Fibroblast of the conjunctiva (primary cell): ENCODE measurements around the gene HTR1B.

Experiments
- DNase-seq: peaks from one replicate; pipeline ENCODE4 v3.0.0-alpha.2; 2010; ENCODE audit warnings: low read depth

The HTR1B gene, protein sequence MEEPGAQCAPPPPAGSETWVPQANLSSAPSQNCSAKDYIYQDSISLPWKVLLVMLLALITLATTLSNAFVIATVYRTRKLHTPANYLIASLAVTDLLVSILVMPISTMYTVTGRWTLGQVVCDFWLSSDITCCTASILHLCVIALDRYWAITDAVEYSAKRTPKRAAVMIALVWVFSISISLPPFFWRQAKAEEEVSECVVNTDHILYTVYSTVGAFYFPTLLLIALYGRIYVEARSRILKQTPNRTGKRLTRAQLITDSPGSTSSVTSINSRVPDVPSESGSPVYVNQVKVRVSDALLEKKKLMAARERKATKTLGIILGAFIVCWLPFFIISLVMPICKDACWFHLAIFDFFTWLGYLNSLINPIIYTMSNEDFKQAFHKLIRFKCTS

DNA sequence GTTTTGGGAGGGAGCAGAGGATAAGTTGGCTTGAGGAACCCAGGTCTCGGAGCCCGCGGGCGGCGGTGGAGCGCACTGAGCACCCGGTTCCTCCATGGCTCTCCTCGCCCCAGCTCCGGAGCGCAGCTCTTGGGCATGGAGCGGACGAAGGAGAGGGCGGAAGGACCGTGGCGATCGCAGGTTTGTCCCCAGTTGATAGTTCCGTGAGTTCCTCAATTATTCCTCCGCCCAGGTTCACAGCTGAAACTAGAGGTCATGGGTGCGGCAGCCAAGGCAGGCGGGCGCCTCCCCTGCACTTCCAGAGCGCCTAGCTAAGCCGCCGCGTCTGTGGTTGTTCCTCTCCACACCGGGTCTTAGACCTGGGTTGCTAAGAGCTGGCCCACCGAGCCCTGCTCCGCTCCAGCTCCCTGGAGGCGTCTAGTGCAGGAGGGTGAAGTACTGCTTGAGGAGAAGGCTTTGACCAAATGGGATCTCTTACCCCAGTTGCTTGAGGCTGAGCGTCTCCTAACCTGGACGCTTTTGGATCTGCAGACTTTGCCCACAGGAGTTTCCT, at the start of gene HTR1B:
TSS of gene HTR1B (minus strand) at position 184 of the 553 bp plus-strand sequence. CDS start at position 96, 88 bp downstream.
- no peak for DNase-seq

DNA sequence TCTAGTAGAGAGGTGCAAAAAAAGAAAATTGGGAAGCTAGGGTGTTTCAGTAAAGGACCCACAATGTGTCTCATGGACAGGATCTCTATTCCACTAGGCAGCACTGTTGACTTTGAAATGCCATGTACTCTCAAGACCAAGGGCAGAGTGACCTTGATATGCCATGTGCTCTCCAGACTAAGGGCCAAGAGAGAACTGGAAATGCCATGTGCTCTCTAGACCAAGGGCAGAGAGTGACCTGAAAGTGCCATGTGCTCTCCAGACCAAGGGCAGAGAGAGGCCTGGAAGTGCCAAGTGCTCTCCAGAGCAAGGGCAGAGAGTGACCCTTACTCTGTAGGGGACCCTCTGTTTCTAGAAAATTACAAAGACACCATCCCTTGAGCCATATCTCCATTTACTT, 49.3 kb upstream of the HTR1B start:
- DNase-seq: no peak

DNA sequence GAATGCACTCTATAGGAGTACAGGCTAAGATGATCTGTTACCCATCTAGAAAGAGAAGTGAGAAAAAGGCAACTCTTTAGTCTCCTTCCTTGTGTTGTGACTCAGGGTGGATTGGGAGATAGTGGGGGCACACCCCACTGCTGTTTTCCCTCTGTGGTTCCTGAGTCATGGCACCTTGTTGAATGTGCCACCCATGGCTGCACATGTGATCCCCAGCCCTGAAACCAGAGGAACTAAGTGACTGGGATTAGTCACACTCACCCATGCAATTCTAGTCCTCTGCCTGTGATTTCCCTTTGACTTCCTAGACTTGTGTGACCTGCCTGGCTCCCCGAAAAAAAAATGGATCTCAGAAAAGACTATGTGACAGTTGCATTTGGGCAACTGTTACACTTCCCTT, 48.6 kb upstream of the HTR1B start:
- no peak for DNase-seq

DNA sequence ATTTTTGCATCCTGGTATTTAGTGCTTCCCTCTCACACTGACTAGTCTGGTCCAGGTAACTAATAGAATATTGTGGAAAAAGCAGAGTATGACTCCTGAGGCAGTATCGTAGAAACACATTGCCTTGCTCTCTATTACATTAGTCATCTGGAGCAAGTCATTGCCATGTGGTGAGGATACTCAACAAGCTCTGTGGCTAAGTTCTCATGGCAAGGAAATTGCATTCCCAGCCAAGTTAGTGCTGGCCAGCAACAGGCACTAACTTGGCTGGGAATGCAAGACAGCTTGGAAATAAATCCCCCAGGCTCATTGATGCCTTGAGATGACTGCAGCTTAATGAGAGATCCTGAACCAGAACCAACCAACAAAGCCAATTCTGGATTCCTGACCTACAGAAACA, 39.7 kb upstream of the HTR1B start:
- DNase-seq: no peak

DNA sequence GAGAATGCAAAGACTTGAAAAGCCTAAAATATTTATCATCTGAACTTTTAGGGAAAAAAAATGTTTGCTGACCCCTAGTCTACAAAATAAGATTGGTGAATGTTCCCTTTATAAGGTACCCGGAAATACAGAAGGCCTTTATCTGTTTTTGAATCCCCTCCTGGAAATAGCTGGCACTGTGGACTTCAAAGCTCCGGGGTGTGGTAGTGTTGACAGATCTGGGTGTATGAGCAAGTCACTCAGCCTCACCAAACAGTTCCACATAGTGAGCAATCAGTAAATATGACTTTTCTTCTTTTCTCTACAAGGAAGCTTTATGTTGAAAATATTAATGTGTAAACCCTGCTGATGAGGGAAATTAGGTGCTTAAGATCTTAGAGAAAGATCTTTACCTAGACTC, 29.2 kb upstream of the HTR1B start:
- no peak for DNase-seq

DNA sequence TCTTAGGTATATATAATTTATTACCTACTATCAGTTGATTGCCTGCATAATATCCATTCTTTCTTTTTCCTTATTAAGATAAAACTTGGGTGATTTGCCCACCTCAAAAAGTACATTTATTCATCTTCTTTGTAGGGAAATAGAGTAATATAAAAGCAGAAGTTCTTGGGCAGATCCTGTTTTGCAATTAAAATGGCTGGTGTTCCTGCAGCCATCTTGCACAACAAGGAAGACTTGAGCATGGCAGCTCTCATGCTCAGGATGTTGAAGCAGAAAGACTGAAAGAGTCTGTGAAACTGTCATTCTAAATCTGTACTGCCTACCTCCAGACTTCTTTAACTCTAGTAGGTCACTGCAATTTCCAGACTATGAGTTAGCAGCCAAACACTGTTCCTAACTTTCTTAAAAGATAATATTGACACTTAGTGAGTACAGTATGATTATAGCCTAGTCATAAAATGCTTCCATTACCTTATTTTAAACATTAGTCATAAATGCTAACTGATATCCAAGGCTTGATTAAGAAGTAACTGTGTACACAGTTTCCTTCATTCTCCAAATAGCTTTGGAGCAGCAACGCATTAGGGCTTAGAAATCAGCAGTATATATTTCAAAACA, 24.6 kb upstream of the HTR1B start:
- no peak for DNase-seq

DNA sequence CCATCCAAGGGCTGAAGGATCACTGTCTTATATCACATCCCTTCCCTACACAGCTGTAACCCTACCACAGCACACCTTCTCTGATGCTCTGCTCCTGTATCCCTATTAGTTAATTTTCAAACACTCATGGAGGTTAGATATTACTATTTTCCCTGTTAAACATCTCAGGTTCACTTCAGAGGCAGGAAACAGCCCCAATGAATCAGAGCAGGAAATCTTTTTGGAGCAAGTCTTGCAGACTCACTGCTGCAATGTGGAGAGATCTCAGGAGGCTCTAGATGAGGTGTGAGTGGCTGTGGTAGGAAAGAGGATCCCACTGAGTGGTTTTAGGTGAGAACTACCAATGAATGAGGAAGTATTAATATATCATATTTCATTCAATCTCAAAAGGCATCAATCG, 19.7 kb upstream of the HTR1B start:
- DNase-seq: no peak

DNA sequence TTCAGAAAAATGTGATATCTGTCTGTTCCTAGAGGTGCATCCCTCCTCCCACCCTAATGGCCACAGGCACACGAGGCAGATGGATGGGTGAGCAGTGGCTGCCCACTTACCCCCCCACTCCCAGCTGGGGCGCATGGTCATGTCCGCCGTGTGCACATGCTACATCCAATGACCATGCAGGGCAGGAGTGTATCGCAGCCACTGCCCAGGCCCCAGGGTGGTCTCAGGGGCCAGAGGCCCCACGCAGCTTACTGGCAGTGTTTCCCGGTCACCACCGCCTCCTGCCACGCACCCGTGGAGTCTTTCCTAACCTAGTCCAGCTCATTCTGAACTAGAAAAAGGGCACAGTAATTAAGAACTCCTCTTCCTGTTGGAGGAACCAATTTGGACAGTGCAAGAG, 11.7 kb upstream of the HTR1B start:
- no peak for DNase-seq

DNA sequence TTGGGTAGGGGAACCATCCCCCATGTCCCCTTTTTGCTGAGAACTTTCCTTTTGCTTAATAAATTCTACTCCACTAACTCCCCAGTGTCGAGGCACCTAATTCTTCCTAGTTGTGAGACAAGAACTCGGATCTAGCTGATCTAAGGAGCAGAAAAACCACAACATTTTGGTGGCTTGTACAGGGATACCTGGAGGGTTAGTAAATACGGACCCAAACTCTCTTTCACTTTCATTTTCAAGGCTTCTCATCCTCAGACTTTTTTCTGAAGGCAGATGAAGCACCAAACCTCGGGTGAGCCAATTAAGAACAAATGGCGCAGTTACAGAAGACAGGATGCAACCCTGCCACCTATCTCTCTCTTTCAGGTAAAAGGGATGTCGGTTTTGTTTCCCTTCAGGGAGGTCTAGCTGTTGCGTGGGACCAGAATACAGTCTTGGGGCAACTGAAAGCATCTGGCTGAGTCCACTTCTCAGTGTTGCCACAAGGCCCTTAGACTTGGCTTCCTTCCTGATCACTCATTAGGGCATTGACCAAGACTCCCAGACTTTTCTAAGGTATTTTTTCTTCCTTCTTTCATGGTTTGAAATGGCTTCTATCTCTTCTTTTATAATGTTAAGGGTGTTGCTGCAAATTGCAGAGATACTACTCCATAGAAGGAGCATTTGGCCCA, 11.1 kb upstream of the HTR1B start:
- DNase-seq: no peak

DNA sequence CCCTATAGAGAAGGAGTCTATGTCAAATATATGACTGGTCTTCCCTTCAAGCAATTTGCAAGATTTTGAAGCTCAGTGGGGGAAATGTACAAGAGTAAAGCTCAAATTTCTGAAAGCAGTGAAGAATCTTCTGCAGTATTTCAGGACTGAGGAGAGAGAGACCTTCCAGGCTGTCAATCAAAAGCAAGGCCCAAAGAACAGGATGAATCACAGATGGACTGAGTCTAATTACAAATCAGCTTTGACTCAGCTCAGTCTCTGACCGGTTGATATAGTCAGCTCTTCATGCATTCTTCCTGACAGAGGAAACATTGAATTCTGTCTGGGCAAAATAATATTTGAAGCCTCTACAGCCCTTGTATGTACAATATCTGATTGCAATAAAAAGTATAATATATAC, 7.7 kb upstream of the HTR1B start:
- no peak for DNase-seq

DNA sequence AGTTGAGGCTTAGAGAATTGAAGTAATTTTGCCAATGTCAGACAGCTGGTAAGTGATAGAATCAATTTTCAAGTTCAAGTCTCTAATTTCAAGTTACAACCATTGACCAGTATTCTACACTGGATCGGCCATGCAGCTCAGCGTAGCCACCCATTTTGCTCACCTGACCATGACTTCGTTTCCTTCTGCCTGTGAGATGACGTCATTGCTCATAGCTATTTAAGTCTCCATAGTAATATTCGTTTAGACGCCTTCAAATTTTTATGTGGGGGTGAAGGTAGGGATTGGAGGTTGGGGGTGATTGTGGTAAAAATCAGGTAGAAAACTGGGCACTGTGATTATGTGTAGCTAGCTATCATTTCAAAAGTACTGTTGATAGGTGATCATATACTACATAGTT, 5.6 kb upstream of the HTR1B start:
- no peak for DNase-seq

DNA sequence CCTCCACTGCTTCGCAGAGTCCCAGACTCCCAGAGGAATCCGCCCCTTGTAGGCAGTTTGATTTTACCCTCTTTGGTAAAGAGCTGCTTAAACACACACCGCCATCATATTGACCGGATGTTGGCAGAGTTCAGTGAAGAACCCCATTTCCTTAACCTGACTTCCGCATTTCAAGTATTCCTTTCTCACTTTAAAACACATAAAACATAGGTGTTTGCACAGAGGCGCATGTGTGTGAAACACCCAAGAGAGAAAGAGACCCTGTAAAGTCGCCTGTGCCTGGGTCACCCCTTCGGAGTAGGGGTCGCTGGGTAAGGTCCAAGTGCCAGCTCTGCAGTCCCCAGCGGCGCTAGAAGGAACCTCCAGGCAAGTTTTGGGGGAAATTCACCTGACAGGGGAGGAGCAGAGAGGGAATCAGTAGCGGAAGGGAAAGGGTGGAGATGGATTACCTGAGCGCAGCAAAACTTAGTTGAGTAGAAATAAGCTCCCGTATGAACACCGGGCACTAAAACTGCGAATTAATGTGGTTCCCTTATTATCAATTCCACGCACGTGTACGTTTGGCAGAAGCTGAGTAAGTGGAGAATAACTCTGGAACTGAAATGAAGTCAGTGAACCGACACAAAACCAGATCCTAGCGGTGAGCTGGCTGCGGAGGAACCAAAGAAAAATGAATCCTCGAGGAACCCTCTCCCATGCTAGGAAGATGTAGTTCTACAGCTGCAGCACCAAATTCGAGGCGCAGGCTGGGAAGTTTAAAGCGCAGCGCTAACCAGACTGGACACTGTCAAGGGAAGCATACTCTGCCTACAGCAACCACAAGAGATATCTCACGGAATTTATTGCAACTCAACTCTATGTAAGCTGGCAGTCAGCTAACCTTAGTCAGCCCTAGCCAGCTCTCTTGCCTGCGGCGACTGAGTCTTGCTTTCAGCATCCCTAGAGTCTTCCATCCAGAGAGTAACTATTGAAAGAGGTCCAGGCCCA, 3.5 kb upstream of the HTR1B start:
- no peak for DNase-seq

DNA sequence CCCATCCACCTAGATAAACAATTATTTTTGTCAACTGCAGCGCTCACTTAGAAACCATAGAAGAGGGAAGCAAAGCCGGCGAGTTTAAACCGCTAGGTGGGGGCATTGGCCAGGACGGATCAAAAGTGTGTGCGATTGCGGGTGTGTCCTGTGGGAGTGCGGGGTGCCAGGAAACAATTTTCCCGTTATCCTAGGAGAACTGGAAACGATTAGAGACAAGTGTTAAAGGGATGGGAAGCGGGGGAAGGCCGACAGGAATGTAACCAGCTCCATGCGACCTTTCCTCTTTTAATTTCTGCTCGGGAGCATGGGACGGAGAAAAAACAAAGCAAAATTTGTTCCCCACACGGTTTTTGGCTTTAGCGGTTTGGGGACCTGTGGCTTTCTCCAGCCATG, 2.8 kb upstream of the HTR1B start:
- peak; percentile 73 for DNase-seq

DNA sequence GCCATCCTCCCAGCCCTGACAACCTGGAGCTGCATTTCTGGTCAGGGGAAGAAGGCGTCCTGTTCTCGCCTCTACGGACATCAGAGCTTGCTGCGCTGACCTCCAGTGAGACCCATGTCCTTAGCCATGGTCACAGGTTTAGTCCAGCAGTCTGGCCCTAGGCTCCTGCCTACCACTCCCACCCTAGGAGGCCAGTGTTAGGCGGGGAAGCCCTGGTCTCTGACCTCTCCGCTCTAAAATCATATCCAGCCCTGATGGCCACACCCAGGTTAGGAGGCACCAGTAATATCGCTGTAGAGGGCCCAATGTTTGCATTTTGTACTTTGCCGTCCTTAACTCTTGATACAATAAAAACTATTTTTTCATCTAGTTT, 1.2 kb upstream of the HTR1B start:
- DNase-seq: no peak

DNA sequence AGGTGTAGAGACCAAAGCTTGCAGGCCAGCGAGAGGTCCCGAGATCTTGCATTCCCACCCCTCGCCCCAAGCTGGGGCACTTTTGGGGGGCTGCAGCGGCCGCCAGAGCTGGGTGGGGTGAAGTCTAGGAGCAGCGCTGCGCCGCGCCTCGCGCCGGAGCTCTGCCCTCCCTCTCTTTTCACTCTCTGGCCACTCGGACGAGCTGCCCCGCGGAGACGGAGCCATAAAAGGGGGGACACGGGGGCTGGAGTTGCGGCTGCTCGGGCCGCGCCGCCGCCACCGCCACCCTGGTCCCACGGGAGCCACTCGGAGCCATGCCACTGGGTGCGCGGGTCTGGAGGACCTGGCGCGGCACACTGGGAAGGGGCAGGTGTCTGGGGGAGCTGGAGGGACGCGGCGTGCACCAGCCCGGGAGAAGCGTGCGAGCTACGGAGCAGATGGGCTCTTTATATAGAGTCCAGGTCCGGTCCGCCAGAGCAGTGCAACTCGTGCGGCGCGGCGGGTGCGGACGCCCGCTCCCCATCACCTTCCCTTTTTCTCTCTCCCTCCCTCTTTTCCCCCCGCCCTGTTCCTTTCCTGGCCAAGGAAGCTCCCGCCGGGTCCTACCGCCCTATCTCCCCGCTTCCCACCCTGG, 687 bp upstream of the HTR1B start:
- DNase-seq: no peak

DNA sequence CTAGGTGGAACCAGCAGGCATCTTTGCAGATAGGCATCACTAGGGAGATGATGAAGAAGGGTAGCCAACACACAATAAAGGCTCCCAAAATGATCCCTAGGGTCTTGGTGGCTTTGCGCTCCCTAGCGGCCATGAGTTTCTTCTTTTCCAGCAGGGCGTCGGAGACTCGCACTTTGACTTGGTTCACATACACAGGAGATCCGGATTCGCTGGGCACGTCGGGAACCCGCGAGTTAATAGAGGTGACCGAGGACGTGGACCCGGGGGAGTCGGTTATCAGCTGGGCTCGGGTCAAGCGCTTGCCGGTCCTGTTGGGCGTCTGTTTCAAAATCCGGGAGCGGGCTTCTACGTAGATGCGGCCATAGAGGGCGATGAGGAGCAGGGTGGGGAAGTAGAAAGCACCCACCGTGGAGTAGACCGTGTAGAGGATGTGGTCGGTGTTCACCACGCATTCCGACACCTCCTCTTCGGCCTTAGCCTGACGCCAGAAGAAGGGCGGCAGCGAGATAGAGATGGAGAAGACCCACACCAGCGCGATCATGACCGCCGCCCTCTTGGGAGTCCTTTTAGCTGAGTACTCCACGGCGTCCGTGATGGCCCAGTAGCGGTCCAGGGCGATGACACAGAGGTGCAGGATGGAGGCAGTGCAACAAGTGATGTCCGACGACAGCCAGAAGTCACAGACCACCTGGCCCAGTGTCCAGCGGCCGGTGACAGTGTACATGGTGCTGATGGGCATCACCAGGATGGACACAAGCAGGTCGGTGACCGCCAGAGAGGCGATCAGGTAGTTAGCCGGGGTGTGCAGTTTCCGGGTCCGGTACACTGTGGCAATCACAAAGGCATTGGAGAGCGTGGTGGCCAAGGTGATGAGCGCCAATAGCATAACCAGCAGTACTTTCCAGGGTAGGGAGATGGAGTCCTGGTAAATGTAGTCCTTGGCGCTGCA, 658 bp downstream of the HTR1B start:
- DNase-seq: no peak

DNA sequence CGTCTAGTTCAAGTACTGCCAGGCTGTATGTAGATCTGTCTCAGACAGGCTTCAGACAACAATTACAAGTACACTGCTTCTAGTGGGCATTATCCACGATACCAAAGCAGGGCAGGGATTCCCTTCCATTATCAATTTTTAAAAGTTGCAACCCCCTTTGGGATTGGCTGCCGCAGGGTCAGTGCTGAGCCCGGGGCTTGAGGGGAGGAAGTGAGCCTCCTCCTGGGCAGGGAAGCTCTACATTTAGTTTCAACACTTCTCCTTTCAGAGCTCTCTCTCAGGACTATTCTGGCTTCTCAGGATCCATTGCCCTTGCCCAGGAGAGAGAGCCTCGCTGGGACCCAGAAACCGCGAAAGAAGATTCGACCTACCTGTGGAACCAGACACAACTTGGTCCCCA, 1.5 kb downstream of the HTR1B start:
- DNase-seq: no peak

DNA sequence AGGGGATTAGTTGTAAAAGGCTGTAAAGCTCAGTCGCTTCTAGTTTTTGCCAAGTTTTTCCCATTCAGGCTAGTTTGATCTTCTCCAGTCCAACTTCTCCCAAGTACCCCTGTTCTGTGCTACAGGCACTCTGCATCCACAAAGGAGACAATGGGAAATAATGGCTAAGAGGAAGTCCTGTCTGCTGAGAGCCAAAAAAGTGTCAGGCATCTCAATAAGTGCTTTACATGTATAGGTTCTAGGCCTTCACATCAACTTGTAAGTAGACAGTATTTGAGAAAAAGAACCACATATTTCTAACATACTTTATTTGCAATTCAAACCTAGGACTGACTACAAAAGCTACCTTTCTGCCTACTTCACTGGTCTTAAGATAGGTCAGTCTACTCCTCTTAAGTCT, 4.9 kb downstream of the HTR1B start:
- no peak for DNase-seq

DNA sequence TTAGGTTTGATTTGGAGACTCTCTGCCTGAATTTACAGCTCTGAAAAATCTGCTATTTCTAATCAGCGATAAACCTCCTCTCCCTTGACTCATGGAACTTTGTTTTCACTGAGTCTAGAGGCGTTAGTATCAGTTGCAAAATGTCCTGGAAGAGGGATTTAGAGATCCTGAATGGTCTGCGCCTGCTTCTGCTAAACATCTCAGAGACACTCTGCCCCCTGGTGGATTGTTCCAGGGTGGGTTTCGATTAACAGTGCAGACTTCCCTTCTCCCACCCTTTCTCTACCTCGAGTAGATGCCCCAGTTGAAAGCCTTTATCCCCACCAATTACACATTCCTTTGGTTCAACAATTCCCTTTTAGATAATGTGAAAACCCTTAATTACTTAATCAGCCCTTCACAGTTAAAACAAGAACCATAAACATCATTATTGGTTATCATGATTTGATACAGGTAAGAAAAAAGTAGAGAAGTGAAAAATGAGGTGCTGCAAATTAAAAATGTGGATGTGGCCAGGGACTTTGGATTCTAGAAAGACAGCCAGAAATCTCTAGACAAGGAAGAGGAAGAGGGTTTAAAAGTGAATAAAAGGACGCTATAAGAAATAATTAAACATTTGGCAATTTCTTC, 5.5 kb downstream of the HTR1B start:
- DNase-seq: peak; percentile 93
